HepG2 (cell line): ENCODE results near the gene SLC25A17. TPM values are rescaled to one million over a fixed set of nuclear protein-coding genes. Genes with fewer than 3 reads are reported as not detected.

Experiments
- CREM ChIP-seq, 2 experiments: sonication (generic) in 1 of 2; formaldehyde crosslinking in 1 of 2; IDR thresholded peaks; 2 replicates each; pipeline versions ENCODE4 v1.4.0 to v1.6.1; 2016 to 2020; ENCODE audit warnings: antibody characterized with exemption in 1 of 2, mild to moderate bottlenecking in 1 of 2, missing genetic modification reagents in 1 of 2
- DMTF1 ChIP-seq: sonication (generic); formaldehyde crosslinking; IDR thresholded peaks from 2 replicates; pipeline ENCODE4 v1.4.0; 2020; ENCODE audit warnings: mild to moderate bottlenecking, missing genetic modification reagents
- DR1 ChIP-seq: sonication (generic); formaldehyde crosslinking; IDR thresholded peaks from 2 replicates; pipeline ENCODE4 v1.8.0; 2021; ENCODE audit warnings: mild to moderate bottlenecking, missing genetic modification reagents, inconsistent platforms
- IKZF1 ChIP-seq: fragments of 450-650 bp; IDR thresholded peaks from 2 replicates; pipeline ENCODE4 v1.7.1; 2016
- MED8 ChIP-seq: sonication (generic); formaldehyde crosslinking; IDR thresholded peaks from 2 replicates; pipeline ENCODE4 v1.8.1; 2023; ENCODE audit warnings: mild to moderate bottlenecking, missing genetic modification reagents; ENCODE audit not compliant: insufficient replicate concordance
- RBAK ChIP-seq: sonication (generic); formaldehyde crosslinking; IDR thresholded peaks from 2 replicates; pipeline ENCODE4 v1.5.1; 2020; ENCODE audit warnings: mild to moderate bottlenecking, missing genetic modification reagents
- SNAPC2 ChIP-seq: sonication (generic); formaldehyde crosslinking; IDR thresholded peaks from 2 replicates; pipeline ENCODE4 v1.8.1; 2022; ENCODE audit warnings: mild to moderate bottlenecking, missing genetic modification reagents
- ZBTB40 ChIP-seq, 2 experiments: fragments of 450-650 bp in 1 of 2; sonication (generic) in 1 of 2; formaldehyde crosslinking in 1 of 2; IDR thresholded peaks; 2 replicates each; pipeline versions ENCODE4 v1.6.1 to v1.8.0; 2016 to 2022; ENCODE audit warnings: antibody characterized with exemption in 1 of 2, mild to moderate bottlenecking in 1 of 2, missing genetic modification reagents in 1 of 2
- ZFP62 ChIP-seq: sonication (generic); formaldehyde crosslinking; IDR thresholded peaks from 2 replicates; pipeline ENCODE4 v1.4.0; 2020; ENCODE audit warnings: missing genetic modification reagents
- ZNF496 ChIP-seq: sonication (generic); formaldehyde crosslinking; IDR thresholded peaks from 2 replicates; pipeline ENCODE4 v1.8.1; 2023; ENCODE audit warnings: mild to moderate bottlenecking, moderate library complexity, missing genetic modification reagents; ENCODE audit not compliant: insufficient replicate concordance
- ZNF660 ChIP-seq: sonication (generic); formaldehyde crosslinking; IDR thresholded peaks from 2 replicates; pipeline ENCODE4 v1.5.1; 2020; ENCODE audit warnings: mild to moderate bottlenecking, low read depth, missing genetic modification reagents, borderline replicate concordance
- ZSCAN9 ChIP-seq: IDR thresholded peaks from 2 replicates; pipeline ENCODE4 v1.6.1; 2016; ENCODE audit warnings: borderline replicate concordance
- polyA plus RNA-seq, 8 experiments: library from polyadenylated mRNA; depleted of rRNA in 3 of 8; stranded (reverse) in 7 of 8; unstranded in 1 of 8; fragments of >200 nt; fragmentation: Illumina TruSeq in 4 of 8; extraction: Trizol in 4 of 8; gene quantifications; 2 replicates each; pipeline versions ENCODE4 v1.2.1 to v1.2.3, GENCODE V29; 2011 to 2016; ENCODE audit warnings: low read depth in 4 of 8, missing spikeins in 1 of 8, mixed read lengths in 1 of 8; ENCODE audit not compliant: insufficient read depth in 1 of 8
- total RNA-seq, 5 experiments: library from RNA; depleted of rRNA; stranded (reverse); fragments of >200 nt; fragmentation: Illumina TruSeq; extraction: Trizol; gene quantifications; 2 replicates each; pipeline ENCODE4 v1.2.3, GENCODE V29; 2016; ENCODE audit warnings: low read depth in 1 of 5
- TF ChIP-seq, protein P1 (sequence below): sonication (generic); formaldehyde crosslinking; IDR thresholded peaks from 2 replicates; pipeline ENCODE4 v1.4.0; 2020; ENCODE audit warnings: missing genetic modification reagents; ENCODE audit errors: not compliant biosample characterization
- TF ChIP-seq, protein P2 (sequence below): IDR thresholded peaks from 2 replicates; pipeline ENCODE4 v1.6.1; 2016; ENCODE audit warnings: missing genetic modification reagents, missing compliant biosample characterization
- TF ChIP-seq, protein P3 (sequence below): sonication (generic); formaldehyde crosslinking; IDR thresholded peaks from 2 replicates; pipeline ENCODE4 v1.4.0; 2020; ENCODE audit warnings: mild to moderate bottlenecking, missing genetic modification reagents

Gene SLC25A17
- total and polyA plus RNA-seq, 2 of the 13 experiments (the other 11 are each of a cell fraction or from before 2014, with no cell fraction given) = 15.7 to 27.9 TPM

DNA sequence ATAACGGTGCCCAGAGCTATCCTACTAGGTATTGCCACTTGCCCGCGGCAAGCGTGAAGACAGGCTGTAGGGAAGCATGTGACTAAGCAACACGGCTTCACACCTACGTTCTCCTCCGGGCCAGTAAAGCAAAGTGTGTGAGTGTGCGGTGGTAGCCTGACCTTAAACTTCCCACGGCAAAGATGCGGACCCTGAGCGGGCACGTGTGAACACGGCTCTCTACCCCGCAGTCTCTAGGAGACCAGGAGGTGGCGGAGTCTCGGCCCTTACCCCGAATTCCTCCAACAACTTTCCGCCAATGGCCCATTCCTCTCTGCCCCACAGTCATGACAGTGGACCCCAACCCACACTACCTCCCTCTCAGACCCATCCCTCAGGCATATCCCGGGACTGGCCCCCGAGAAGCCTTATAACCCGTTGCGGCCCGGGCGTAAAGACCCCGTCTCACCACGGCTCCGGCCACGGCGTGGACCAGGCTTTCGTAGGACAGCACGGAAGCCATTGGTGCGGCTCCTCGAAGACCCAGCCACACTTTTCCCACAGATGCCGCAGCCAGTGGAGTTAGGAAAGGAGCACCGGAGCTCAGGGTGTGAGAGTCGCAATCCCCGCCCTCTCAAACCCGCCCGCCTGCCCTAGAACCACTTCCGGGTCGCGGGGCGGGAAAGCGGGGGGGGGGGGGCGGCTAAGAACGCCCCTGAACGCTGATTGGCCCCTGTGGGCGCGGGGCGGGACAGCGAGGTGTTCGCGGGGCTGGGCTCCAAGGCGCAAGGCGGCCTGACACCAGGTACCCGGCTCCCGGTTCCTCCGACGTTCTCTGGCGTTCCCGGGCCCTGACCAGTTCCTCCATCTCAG, at the start of gene SLC25A17 (continued):
- TF ChIP-seq, protein P1, sequence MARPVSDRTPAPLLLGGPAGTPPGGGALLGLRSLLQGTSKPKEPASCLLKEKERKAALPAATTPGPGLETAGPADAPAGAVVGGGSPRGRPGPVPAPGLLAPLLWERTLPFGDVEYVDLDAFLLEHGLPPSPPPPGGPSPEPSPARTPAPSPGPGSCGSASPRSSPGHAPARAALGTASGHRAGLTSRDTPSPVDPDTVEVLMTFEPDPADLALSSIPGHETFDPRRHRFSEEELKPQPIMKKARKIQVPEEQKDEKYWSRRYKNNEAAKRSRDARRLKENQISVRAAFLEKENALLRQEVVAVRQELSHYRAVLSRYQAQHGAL (CRISPR knock-in tag) = no peak
- TF ChIP-seq DR1 (CRISPR knock-in tag) (0 out of 2 replicates have a peak, but pooled peaks have one; percentile 45), RBAK (CRISPR knock-in tag) (no peak), ZBTB40 (IDR thresholded peaks at IDR 0.05) (no peak), ZBTB40 (CRISPR knock-in tag; IDR thresholded peaks at IDR 0.05) (no peak; the same call in 1 of the 2 replicates), DMTF1 (CRISPR knock-in tag) (no peak), ZFP62 (CRISPR knock-in tag) (no peak), CREM (IDR thresholded peaks at IDR 0.05) (no peak), CREM (CRISPR knock-in tag; IDR thresholded peaks at IDR 0.05) (no peak), ZNF496 (CRISPR knock-in tag) (no peak), MED8 (peak; percentile 40), ZSCAN9 (CRISPR knock-in tag) (no peak), ZNF660 (CRISPR knock-in tag) (no peak), SNAPC2 (CRISPR knock-in tag) (no peak), IKZF1 (no peak)
- TF ChIP-seq, protein P2, sequence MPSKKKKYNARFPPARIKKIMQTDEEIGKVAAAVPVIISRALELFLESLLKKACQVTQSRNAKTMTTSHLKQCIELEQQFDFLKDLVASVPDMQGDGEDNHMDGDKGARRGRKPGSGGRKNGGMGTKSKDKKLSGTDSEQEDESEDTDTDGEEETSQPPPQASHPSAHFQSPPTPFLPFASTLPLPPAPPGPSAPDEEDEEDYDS (CRISPR knock-in tag) = peak; percentile 20; the same call in 1 of the 2 replicates
- TF ChIP-seq, protein P3, sequence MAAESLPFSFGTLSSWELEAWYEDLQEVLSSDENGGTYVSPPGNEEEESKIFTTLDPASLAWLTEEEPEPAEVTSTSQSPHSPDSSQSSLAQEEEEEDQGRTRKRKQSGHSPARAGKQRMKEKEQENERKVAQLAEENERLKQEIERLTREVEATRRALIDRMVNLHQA (CRISPR knock-in tag) = no peak
